Measurements from ENCODE around the gene CYTH1. TPM values are rescaled to one million over a fixed set of nuclear protein-coding genes. Genes with fewer than 3 reads are reported as not detected.
A peak's percentile ranks its signal among the peaks of the same experiment; 100 is the strongest.

Gene CYTH1
- total RNA-seq, 1 donor from 2014 or later = 62.9 TPM

DNA sequence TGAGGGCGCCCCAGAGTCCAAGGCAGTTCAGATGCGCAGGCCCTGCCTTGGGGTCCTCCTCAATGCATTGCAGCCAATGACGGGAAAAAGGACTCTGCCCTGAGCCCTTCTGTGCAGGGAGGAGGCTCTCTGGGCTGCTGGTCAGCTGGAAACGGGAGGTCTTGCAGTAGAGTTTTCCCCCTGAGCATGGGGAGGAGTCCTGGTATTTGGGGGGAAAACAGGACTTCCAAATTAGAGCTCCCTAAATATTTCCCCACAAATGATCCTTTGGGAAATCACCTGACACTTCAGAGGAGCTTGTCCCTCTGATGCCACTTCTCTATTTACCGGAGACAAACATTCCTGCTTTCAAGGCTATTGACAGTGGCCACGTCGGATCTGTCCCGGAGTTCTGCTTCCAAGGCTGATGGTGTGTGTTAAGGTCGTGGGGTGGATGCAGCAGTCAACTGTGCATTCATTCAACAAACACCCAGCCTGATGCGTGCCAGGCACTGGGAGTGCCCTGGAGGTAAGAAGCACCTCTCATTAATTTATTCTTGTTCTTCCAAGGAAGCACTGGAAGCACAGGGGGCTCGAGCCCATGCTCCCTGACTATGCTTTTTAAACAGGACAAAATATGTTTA lies 131.9 kb downstream of the CYTH1 start:
- no peak overlapping the region for H3K4me3 ChIP-seq
- no peaks in the 10 kb centered on the region for H3K4me1 ChIP-seq
- no peak for DNase-seq (ENCODE audit: extremely low spot score in 2 of 2)
- H3K36me3 ChIP-seq = no peaks in the 10 kb centered on the region
- H3K27me3 ChIP-seq = no peaks in the 10 kb centered on the region
- TF ChIP-seq CTCF (IDR thresholded peaks at IDR 0.05) = no peak
- no peak for TF ChIP-seq POLR2AphosphoS5 (IDR thresholded peaks at IDR 0.05; ENCODE audit: insufficient read depth in 1 of 2, low read depth in 1 of 2)
- TF ChIP-seq POLR2A (IDR thresholded peaks at IDR 0.05) = no peak
- H3K9me3 ChIP-seq = no peaks in the 10 kb centered on the region
- H3K27ac ChIP-seq = no peak overlapping the region
- intact Hi-C loops (cut with DNase I) = no loop called here

DNA sequence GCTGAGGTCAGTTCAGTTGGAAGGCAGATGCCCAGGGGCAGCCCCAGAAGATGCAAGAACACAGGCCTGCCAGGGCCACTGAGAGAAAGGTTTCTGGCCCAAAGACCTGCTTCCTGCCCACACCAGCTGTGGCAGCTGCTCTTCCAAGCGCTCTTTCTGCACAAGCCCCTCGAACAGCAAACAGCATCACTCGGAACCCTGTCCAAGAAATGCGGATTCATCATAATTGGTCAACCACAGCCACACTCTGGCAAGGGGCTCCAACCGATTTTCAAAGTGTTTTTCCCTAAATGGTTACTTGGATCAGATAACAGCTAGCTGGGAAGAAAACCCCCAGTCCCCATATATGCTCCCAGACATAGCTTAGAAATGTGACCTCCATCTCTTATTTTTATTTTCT lies 133.8 kb downstream of the CYTH1 start:
- Histone ChIP-seq H3K27ac (no peak overlapping the region), H3K9me3 (no peaks in the 10 kb centered on the region), H3K27me3 (no peaks in the 10 kb centered on the region), H3K36me3 (no peaks in the 10 kb centered on the region), H3K4me3 (no peak overlapping the region), H3K4me1 (no peaks in the 10 kb centered on the region)
- TF ChIP-seq POLR2A (IDR thresholded peaks at IDR 0.05) (no peak), CTCF (IDR thresholded peaks at IDR 0.05) (no peak), POLR2AphosphoS5 (IDR thresholded peaks at IDR 0.05; ENCODE audit: insufficient read depth in 1 of 2, low read depth in 1 of 2) (no peak)
- DNase-seq (ENCODE audit: extremely low spot score in 2 of 2) = no peak
- intact Hi-C loops (cut with DNase I) = no loop called here

DNA sequence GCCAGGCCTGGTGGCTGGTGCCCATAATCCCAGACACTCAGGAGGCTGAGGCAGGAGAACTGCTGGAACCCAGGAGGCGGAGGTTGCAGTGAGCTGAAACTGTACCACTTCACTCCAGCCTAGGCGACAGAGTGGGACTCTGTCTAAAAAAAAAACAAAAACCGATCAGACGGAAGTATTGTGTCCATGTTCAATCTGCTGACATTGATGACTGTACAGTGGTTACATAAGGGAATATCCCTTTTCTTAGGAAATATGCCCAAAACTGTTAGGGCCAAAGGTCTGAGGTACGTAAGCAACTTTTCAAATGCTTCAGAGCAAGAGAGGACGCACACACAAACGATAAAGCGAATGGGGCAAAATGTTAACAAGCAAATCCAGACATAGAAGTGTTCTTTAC lies 135.0 kb downstream of the CYTH1 start:
- no peak for DNase-seq (ENCODE audit: extremely low spot score in 2 of 2)
- Histone ChIP-seq H3K36me3 (no peaks in the 10 kb centered on the region), H3K9me3 (no peaks in the 10 kb centered on the region), H3K4me3 (no peak overlapping the region), H3K4me1 (no peaks in the 10 kb centered on the region), H3K27ac (no peak overlapping the region), H3K27me3 (no peaks in the 10 kb centered on the region)
- TF ChIP-seq POLR2A (IDR thresholded peaks at IDR 0.05) = no peak
- no peak for TF ChIP-seq CTCF (IDR thresholded peaks at IDR 0.05)
- no peak for TF ChIP-seq POLR2AphosphoS5 (IDR thresholded peaks at IDR 0.05; ENCODE audit: insufficient read depth in 1 of 2, low read depth in 1 of 2)
- intact Hi-C loops (cut with DNase I) = no loop called here

DNA sequence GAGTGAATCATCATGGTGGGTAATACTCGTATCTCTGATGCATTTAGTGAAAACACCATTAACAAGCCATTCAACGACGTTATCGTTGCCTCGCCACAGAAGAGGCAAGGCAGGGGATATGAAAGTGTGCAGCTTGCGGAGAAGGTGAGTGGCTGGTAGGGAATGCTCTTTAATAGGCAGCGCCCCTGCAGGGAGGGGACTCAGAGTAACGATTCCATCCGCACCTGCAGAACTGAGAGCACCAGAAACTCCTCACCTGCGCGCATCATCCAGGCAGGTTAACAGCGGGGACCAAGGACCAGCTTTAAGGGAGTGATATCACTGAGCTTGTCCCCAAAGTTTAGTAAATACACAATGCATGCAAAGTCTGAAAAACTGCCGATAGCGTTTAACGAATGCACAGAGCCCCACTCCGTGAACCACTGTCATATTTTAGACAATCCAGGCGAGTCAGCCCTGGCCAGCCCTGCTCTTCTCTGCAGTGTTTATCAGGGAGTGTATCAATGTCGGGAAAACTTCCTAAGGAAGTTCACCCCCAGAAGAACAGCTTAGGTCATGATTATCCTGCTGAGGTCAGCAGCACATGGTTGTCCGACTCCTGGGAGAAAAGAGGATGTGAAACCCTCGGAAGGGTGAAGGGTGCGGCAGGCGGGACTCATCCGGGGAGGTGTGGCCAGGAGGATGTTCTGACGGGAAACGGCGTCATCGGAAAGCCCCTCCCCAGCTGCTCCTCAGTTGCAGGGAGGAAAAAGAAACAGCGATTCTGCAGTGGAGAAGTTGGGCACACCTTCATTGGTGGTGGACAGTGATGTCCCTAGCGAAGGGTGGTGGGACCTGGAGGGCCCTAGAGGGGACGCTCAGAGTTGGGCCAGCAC lies 136.4 kb downstream of the CYTH1 start:
- no peak for DNase-seq (ENCODE audit: extremely low spot score in 2 of 2)

More for the DNA sequence above, 136.4 kb downstream of the CYTH1 start:
- H3K27me3 ChIP-seq = no peaks in the 10 kb centered on the region
- no peak overlapping the region for H3K4me3 ChIP-seq
- no peaks in the 10 kb centered on the region for H3K9me3 ChIP-seq
- H3K4me1 ChIP-seq = no peaks in the 10 kb centered on the region
- intact Hi-C loops (cut with DNase I) = no loop called here
- TF ChIP-seq CTCF (IDR thresholded peaks at IDR 0.05) (no peak), POLR2AphosphoS5 (IDR thresholded peaks at IDR 0.05; ENCODE audit: insufficient read depth in 1 of 2, low read depth in 1 of 2) (peak in 1 of 2 donors; percentile 46)
- H3K36me3 ChIP-seq = no peaks in the 10 kb centered on the region
- H3K27ac ChIP-seq = no peak overlapping the region

Measured in vagina (tissue), 2 donors.